Stimulated activated CD4-positive, alpha-beta T cell treated with anti-CD3 and anti-CD28 coated beads, Interleukin-15, amount 100 ng/mL, for 1 hour (primary cell): Measurements from ENCODE around the gene DOK7.

Experiments used
- DNase-seq, 2 donors: peaks; one replicate each; pipeline ENCODE4 v3.0.0-alpha.2; 2020; ENCODE audit warnings: low read depth in 1 of 2, low spot score in 1 of 2

The DOK7 gene

DNA sequence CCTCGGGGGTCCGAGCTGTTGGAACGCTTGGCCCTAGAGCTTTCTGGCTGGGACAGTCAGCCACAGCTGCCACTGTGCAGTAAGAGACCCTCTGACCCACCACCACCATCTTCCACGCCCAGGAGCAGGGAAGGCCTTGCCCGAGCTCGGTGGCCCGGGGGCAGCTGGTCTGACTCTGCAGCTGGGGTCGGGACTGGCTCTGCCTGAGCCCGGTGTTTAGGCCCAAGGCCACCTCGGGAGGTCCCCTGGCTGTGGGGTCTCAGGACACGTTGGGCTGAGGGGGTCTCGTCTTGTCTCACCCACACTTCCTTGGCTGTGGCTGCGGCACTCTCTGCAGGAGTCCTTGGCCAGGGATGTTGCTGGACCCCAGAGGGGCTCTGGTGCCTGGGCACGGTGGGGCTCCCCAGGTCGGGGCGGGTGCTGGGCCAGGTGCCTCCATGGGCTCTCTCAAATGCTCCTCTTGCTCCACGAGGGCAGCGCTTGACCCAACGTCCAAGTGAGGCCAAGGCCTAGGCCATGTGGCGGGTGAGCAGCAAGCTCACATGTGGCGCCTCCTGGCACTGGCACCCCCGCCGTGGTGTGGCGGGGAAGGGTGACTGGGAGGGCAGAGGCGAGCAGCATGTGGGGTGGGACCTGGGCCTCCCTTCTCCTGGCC is 22.9 kb downstream of the DOK7 start:
- DNase-seq: no peak

DNA sequence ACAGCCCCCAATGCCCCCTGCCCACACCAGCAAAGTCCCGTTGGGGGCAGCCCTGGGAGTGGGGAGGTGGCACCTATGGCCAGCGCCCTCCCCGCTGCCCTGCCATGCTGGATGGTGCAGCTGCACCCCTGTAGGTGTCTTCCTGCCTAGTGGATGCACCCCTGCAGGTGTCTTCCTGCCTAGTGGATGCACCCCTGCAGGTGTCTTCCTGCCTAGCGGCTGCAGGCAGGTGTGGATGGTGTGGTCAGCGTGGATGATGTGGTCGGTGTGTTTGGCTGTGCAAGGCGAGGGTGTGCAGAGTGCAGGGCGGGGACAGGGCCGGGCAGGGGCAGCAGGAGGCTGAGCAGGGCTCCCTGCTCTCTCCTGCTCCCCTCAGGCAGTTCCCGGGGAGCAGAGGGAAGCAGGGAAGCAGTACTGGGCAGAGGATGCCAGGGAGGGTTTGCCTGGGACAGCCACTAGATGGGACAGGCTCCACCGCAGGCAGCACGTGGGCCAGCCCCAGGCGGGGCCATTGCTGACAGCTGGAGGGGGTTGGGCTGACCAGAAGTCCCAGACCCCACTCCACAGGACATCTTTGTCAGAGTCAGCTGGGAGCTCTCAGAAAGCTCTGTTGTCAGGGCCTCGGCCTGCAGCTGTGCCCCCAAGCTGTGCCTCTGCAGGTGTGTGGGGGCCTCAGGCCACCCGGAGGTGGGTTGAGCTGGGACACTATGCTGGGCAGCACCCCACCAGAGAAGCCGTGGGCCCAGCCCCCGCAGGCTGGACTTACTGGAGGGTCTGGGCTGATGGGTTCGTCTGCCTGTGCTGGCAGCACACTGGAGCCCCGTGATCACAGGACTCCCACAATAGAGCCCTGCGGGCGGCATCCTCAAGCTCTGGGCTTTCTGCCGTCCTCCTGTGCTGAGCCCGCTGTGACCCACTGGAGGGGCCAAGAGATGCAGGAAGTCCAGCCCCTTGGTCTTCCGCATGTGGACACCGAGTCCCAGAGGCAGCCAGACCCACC is 23.7 kb downstream of the DOK7 start:
- DNase-seq: no peak

DNA sequence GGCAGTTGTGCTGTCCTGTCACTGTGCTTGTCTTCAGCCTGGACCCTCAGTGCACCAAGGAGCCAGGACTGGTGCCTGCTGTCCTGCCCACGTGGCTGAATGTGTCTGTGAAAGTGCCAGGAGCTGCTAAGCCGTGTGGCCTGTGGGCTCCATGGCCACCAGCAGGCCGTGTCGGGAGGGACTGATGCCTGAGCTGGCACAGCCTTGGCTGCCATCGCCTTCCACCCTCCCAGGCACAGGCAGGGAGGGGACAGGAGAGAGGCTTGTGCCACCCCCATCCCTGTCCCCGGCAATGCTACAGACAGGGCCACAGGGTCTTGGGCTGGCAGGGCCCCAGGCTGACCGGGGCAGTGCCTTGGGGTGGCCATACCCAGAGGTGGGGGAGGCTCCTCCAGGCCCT is 24.8 kb downstream of the DOK7 start:
- DNase-seq: no peak

DNA sequence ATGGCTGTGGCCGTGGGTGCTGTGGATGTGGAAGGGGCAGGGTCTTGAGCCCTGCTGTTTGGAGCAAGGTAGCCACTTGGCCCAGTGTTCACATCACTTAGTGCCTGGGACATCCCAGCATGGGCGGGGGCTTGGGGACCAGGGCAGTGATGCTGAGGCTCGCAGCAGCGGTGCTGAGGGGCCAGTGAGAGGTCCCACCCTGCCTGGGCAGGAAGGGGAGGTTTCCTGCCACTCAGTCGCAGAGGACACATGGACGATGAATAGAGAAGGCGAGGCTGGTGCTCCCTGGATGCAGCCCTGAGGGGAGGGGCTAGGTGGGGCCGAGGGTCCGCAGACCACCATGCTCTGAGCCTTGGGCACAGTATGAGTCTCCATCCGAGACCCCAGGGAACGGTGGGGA is 25.7 kb downstream of the DOK7 start:
- DNase-seq: no peak

DNA sequence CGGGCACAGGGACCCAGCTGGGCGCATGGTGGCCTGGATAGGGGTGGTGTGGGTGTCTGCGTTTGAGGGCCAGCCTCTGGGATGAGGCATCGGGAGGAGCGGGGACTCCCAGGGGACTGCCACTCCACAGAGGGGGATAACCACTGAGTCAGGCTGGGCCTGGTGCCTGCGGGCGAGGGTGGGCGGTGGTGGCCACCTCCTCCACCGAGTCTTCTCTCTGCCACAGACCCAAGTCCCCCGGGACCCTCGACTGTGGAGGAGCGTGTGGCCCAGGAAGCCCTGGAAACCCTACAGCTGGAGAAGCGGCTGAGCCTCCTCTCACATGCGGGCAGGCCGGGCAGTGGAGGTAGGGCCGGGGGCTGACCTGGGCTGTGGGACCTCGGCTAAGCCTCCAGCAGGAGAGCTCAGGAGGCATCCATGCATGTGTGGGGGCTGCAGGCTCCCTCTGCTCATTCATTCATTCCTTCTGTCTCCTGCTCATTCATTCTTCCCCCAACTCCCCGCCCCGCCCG is 26.4 kb downstream of the DOK7 start:
- DNase-seq: no peak

DNA sequence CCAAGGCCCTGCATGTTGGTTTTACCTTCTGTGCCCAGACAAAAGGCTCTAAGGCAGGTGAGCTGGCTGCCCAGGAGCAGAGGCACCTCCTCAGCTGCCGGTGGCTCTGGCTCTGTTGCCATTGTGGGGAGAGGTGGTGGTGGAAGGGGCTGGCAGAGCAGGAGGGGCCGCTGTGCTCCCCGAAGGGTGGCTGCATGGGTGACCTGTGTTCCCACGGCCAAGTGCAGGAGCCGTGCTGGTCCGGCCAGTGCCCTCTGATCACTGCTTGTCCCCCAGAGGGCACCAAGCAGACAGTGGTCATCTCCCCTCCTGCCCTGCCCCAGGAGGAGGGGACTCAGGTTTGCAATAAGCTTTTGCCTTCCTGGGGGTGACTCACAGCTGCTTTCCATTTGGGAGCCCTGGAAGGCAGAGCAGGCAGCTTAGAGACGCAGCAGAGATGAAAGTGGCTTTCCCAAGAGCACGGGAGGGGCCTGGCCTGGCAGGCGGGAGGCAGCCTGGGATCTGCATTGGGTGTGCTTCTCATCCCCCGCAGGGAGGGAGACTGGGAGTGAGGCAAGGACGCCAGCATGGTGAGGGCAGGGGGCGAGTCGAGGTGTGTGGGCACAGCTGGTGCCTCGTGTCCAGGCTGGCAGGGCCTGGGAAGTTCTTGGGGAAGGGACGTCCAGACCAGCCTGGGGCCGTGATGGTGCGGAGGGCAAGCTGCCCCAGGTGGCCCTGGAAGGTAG is 28.7 kb downstream of the DOK7 start:
- DNase-seq: no peak

- no peak for DNase-seq
These were observed 29.9 kb downstream of the DOK7 start for GRCh38 chr4:3492741-3493719.

DNA sequence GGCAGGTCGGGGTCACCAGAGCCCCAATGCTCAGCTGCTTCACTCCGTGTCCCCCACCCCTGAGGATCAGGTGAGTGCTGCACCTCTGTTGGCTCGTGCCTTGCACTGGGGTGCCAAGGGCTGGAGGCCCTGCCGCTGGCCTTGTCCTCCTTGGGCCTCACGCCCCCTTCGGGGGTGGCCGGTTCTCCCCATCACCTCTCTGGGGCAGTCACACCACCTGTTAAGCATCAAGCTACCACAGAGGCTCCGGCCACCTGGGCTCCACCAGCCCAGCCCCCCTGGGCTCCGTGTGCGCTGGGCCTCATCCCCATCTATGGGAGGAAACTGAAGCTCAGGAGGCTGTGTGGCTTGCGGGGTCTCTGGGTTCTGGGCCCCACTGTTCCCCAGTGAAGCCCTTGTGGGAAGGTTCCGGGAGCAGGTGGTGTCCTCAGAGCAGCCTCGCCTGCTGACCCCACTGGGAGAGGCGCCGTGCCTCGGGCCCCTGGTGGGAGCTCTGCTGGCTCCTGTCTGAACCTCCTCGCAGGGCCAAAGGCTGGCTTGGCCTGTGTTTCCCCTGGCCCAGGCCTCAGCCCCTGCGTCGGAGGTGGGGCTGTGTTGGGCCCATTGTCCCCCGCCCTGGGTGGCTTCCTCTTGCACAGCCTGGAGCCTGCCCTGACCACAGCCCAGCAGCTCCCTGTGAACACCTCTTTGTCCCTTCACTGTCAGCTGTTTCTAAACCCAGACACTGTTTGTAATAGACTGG is 30.8 kb downstream of the DOK7 start:
- DNase-seq: no peak

- no peak for DNase-seq
These were observed 31.4 kb downstream of the DOK7 start for GRCh38 chr4:3494462-3494871.

DNA sequence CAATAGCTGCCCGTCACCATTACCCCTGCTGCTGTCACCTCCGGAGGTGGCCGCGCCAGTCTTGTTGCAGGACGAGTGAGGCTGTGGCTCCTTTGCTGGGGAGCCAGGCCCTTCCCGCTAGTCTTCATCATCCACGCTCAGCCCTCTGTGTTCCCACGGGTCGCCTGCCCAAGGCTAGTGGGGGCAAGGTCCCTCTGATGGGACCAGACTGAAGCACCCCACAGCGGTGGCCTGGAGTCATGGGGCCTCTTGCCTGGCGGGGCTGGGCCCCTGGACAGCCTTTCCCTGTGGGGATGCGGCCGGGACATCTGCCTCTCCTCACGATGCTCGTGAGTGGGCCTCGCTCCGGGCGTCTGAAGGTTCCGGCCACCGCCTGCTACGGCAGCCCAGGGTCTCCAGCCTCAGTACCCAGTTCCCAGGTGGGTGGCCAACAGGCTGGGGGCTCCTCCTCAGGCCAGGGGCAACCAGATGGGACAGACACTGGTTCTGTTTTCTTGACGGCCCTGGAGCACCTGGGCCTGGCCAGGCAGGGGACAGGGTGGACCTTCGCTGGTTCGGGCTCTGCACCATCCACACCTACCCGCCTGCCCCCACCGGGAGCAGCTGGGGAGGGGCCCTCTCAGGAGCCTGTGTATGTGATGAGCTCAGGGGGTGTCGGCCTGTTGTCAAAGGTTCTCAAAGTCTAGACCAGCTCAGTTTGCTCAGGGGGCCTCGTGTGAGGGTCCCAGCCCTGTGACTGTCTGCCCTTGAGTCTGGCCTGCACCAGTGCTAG is 32.3 kb downstream of the DOK7 start:
- DNase-seq: no peak

- DNase-seq: no peak
These were observed 32.9 kb downstream of the DOK7 start for GRCh38 chr4:3496021-3496420.

GRCh38 chr4:3497095-3497494 is 34.0 kb downstream of the DOK7 start:
- no peak for DNase-seq

- no peak for DNase-seq
These were observed 34.6 kb downstream of the DOK7 start for GRCh38 chr4:3497523-3498389.

DNA sequence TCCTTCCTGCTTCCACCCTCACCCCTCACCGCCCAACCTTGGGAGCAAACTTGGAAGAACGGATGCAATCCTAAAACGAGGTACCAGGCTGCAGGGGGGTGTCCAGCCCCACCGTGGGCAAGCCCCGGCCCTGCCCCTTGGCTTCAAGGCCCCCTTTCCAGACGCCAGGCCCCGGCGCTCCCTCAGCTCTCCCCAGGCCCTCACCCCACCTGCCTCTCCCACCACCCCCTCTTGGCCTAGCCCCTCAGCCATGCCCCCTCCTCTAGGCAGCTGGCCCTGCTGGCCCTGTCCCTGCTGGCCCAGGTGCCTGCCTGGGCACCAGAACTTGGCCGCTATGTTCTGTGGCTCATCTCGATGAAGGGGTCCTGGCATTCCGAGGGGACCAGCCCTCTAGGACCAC is 35.3 kb downstream of the DOK7 start:
- no peak for DNase-seq

GRCh38 chr4:3498901-3499510 is 35.9 kb downstream of the DOK7 start:
- DNase-seq: no peak

- no peak for DNase-seq
These were observed 36.6 kb downstream of the DOK7 start for GRCh38 chr4:3499710-3500109.

- no peak for DNase-seq
These were observed 37.0 kb downstream of the DOK7 start for GRCh38 chr4:3500111-3500510.
